Left renal pelvis (tissue), 4 donors: ENCODE measurements around the gene TPM4. TPM values are rescaled to one million over a fixed set of nuclear protein-coding genes. Genes with fewer than 3 reads are reported as not detected.

Experiments
- polyA plus RNA-seq, 4 donors: library from polyadenylated mRNA; unstranded; fragments of 120-200 nt; gene quantifications; one replicate each; pipeline ENCODE4 v1.2.1, GENCODE V29; 2013; ENCODE audit not compliant: insufficient read length in 4 of 4

The TPM4 gene
- polyA plus RNA-seq, 4 donors, result 493 to 783 (median 619) TPM

Other genes starting within 250 kb of the TPM4 start
- under 1 TPM in 3 of 4 donors, not detected in 1; 0.24 to 0.32 (median 0.27) TPM for gene CYP4F2, start 178.4 kb upstream of the TPM4 start, polyA plus RNA-seq
- gene CYP4F11, start 142.0 kb upstream of the TPM4 start, polyA plus RNA-seq, result 1 to 10 TPM in 1 of 4 donors, not detected in 3; 1.1 TPM
- gene OR10H4, start 127.5 kb upstream of the TPM4 start, polyA plus RNA-seq, result not detected
- gene RAB8A, start 35.4 kb downstream of the TPM4 start, polyA plus RNA-seq, result 10 to 100 TPM; 65.8 to 97.4 (median 83.9) TPM
- 1 to 10 TPM in 1 of 4 donors, under 1 TPM in 3; 0.46 to 1.1 (median 0.65) TPM for gene HSH2D, start 67.2 kb downstream of the TPM4 start, polyA plus RNA-seq
- not detected for gene CIB3, start 97.0 kb downstream of the TPM4 start, polyA plus RNA-seq
- 100 to 1,000 TPM in 3 of 4 donors, 10 to 100 TPM in 1; 96.5 to 118 (median 112) TPM for gene FAM32A, start 108.9 kb downstream of the TPM4 start, polyA plus RNA-seq
- 10 to 100 TPM; 52.6 to 62.6 (median 55.3) TPM for gene AP1M1, start 121.4 kb downstream of the TPM4 start, polyA plus RNA-seq
- 100 to 1,000 TPM in 1 of 4 donors, 10 to 100 TPM in 3; 15.9 to 254 (median 27.3) TPM for gene KLF2, start 248.3 kb downstream of the TPM4 start, polyA plus RNA-seq